Ishikawa (cell line): ENCODE measurements around the gene SGTA.

Experiments
- CEBPB ChIP-seq: IDR thresholded peaks from 2 replicates; pipeline ENCODE4 v1.6.1; 2012
- CREB1 ChIP-seq: IDR thresholded peaks from 2 replicates; pipeline ENCODE4 v1.6.1; 2012; ENCODE audit warnings: low read depth
- EGR1 ChIP-seq: IDR thresholded peaks from 2 replicates; pipeline ENCODE4 v1.6.1; 2012
- EP300 ChIP-seq: IDR thresholded peaks from 2 replicates; pipeline ENCODE4 v1.6.1; 2012; ENCODE audit warnings: borderline replicate concordance
- FOXM1 ChIP-seq: IDR thresholded peaks from 2 replicates; pipeline ENCODE4 v1.6.1; 2012; ENCODE audit warnings: low read depth, borderline replicate concordance
- MAX ChIP-seq: IDR thresholded peaks from 2 replicates; pipeline ENCODE4 v1.6.1; 2012
- NFIC ChIP-seq: IDR thresholded peaks from 2 replicates; pipeline ENCODE4 v1.6.1; 2012
- RAD21 ChIP-seq: IDR thresholded peaks from 2 replicates; pipeline ENCODE4 v1.6.1; 2012; ENCODE audit warnings: low read depth
- REST ChIP-seq: IDR thresholded peaks from 2 replicates; pipeline ENCODE4 v1.6.1; 2012; ENCODE audit warnings: low read depth, mild to moderate bottlenecking
- TAF1 ChIP-seq: IDR thresholded peaks from 2 replicates; pipeline ENCODE4 v1.6.1; 2012; ENCODE audit warnings: low read depth, mild to moderate bottlenecking
- TCF12 ChIP-seq: IDR thresholded peaks from 2 replicates; pipeline ENCODE4 v1.6.1; 2012; ENCODE audit warnings: low read depth
- TEAD4 ChIP-seq: IDR thresholded peaks from 2 replicates; pipeline ENCODE4 v1.6.1; 2012
- USF1 ChIP-seq: IDR thresholded peaks from 2 replicates; pipeline ENCODE4 v1.6.1; 2012
- YY1 ChIP-seq: IDR thresholded peaks from 2 replicates; pipeline ENCODE4 v1.6.1; 2012; ENCODE audit warnings: low read depth
- ZBTB7A ChIP-seq: IDR thresholded peaks from 2 replicates; pipeline ENCODE4 v1.6.1; 2012; ENCODE audit warnings: low read depth

Gene SGTA

GRCh38 chr19:2800506-2800905, 17.4 kb upstream of the SGTA start:
- TF ChIP-seq MAX, result no peak
- no peak for TF ChIP-seq NFIC
- no peak for TF ChIP-seq REST
- TF ChIP-seq USF1, result no peak
- TF ChIP-seq CEBPB, result no peak
- no peak for TF ChIP-seq TAF1
- TF ChIP-seq RAD21, result no peak
- TF ChIP-seq EGR1, result no peak
- no peak for TF ChIP-seq ZBTB7A
- no peak for TF ChIP-seq EP300
- no peak for TF ChIP-seq YY1
- no peak for TF ChIP-seq CREB1
- TF ChIP-seq TEAD4, result no peak
- TF ChIP-seq TCF12, result no peak
- no peak for TF ChIP-seq FOXM1

- TF ChIP-seq RAD21, result no peak
- no peak for TF ChIP-seq TEAD4
- TF ChIP-seq TCF12, result no peak
- no peak for TF ChIP-seq EP300
- TF ChIP-seq NFIC, result no peak
- no peak for TF ChIP-seq EGR1
- no peak for TF ChIP-seq FOXM1
Observed at GRCh38 chr19:2799273-2800020, 16.4 kb upstream of the SGTA start.

GRCh38 chr19:2798733-2799132, 15.7 kb upstream of the SGTA start:
- no peak for TF ChIP-seq CREB1
- no peak for TF ChIP-seq TCF12

- no peak for TF ChIP-seq TAF1
- TF ChIP-seq RAD21, result no peak
- no peak for TF ChIP-seq USF1
- TF ChIP-seq YY1, result no peak
- no peak for TF ChIP-seq EP300
- TF ChIP-seq CEBPB, result no peak
- TF ChIP-seq TEAD4, result no peak
- TF ChIP-seq REST, result no peak
- no peak for TF ChIP-seq TCF12
- TF ChIP-seq MAX, result no peak
- no peak for TF ChIP-seq ZBTB7A
- TF ChIP-seq FOXM1, result no peak
- TF ChIP-seq NFIC, result no peak
- TF ChIP-seq CREB1, result no peak
- TF ChIP-seq EGR1, result no peak
Observed at GRCh38 chr19:2798158-2798685, 15.1 kb upstream of the SGTA start.

GRCh38 chr19:2797280-2797679, 14.2 kb upstream of the SGTA start:
- TF ChIP-seq FOXM1, result no peak

GRCh38 chr19:2796659-2797266, 13.7 kb upstream of the SGTA start:
- no peak for TF ChIP-seq TEAD4
- no peak for TF ChIP-seq YY1
- TF ChIP-seq EGR1, result no peak
- no peak for TF ChIP-seq TCF12
- no peak for TF ChIP-seq TAF1
- TF ChIP-seq USF1, result no peak
- TF ChIP-seq NFIC, result no peak
- no peak for TF ChIP-seq ZBTB7A
- TF ChIP-seq FOXM1, result no peak
- TF ChIP-seq MAX, result no peak
- TF ChIP-seq CREB1, result no peak
- no peak for TF ChIP-seq REST
- TF ChIP-seq CEBPB, result no peak
- no peak for TF ChIP-seq RAD21
- no peak for TF ChIP-seq EP300
